ENCODE results near the gene CFI. TPM values are rescaled to one million over a fixed set of nuclear protein-coding genes. Genes with fewer than 3 reads are reported as not detected.
A peak's percentile ranks its signal among the peaks of the same experiment; 100 is the strongest.

Gene CFI
- total RNA-seq (2014; rRNA removed; shearing (Covaris generic)) (0.22 TPM in 1 of 2 replicates, not detected in the other), polyA plus RNA-seq (2016; fragmentation: Nextera tagmentation; extraction: Ambion mirVana) (0.18 TPM in 1 of 2 replicates, not detected in the other)

GRCh38 chr4:109801895-109802319, at the start of gene CFI:
Gene CFI (minus strand): TSS chr4:109801999. CDS start chr4:109801971, 28 bp downstream.
- 52 to 54% methylated on average over 2 of the region's 2 CpGs for WGBS, 2 experiments (ENCODE audit: low coverage in 1 of 2, low lambda C conversion rate in 2 of 2, missing lambda C conversion rate in 2 of 2)
- peaks cover 6% of the 10 kb centered on the region; the same call in 1 of the 2 replicates for H3K4me1 ChIP-seq (ENCODE audit: insufficient read depth)
- DNase-seq: peak; percentile 65
- no peaks in the 10 kb centered on the region for H3F3A ChIP-seq (ENCODE audit: insufficient read depth)
- H3K4me3 ChIP-seq: no peak within 1 kb of the TSS
- H2AFZ ChIP-seq: peak within 1 kb of the TSS; percentile 6
- H3K79me2 ChIP-seq (ENCODE audit: insufficient read depth): no peaks in the 10 kb centered on the region
- no peaks in the 10 kb centered on the region for H3K9me3 ChIP-seq (ENCODE audit: low read depth)
- H3K9me2 ChIP-seq (ENCODE audit: insufficient read depth): no peaks in the 10 kb centered on the region
- H4K20me1 ChIP-seq (ENCODE audit: insufficient read depth): no peaks in the 10 kb centered on the region
- in situ Hi-C loops (cut with MboI): loop anchor here (25.0 kb wide), 1 partner anchor 965 kb away; no protein-coding TSS in a partner anchor
- TF ChIP-seq EZH2phosphoT487 (IDR thresholded peaks at IDR 0.05; ENCODE audit: insufficient read depth, low read depth): no peak
- TF ChIP-seq EZH2 (IDR thresholded peaks at IDR 0.05; ENCODE audit: insufficient read depth, poor library complexity, severe bottlenecking): no peak
- no peak within 1 kb of the TSS for H3K27ac ChIP-seq
- no peak within 1 kb of the TSS for H3K4me2 ChIP-seq (ENCODE audit: unreplicated experiment)
- no peaks in the 10 kb centered on the region for H3K36me3 ChIP-seq (ENCODE audit: low read depth)
- H3K27me3 ChIP-seq (replicated peaks; ENCODE audit: insufficient read depth): no peaks in the 10 kb centered on the region
- no peak within 1 kb of the TSS for H3K9ac ChIP-seq

- Histone ChIP-seq H3K4me1 (ENCODE audit: insufficient read depth) (no peaks in the 10 kb centered on the region), H3K36me3 (ENCODE audit: low read depth) (no peaks in the 10 kb centered on the region), H3K9ac (no peak overlapping the region), H3K9me3 (ENCODE audit: low read depth) (no peaks in the 10 kb centered on the region), H4K20me1 (ENCODE audit: insufficient read depth) (no peaks in the 10 kb centered on the region), H3K27me3 (replicated peaks; ENCODE audit: insufficient read depth) (no peaks in the 10 kb centered on the region), H3K79me2 (ENCODE audit: insufficient read depth) (no peaks in the 10 kb centered on the region), H3K4me3 (no peak overlapping the region), H3K9me2 (ENCODE audit: insufficient read depth) (no peaks in the 10 kb centered on the region), H2AFZ (no peak overlapping the region), H3F3A (ENCODE audit: insufficient read depth) (no peaks in the 10 kb centered on the region), H3K27ac (no peak overlapping the region), H3K4me2 (ENCODE audit: unreplicated experiment) (no peak overlapping the region)
- WGBS, 2 experiments (ENCODE audit: low coverage in 1 of 2, low lambda C conversion rate in 2 of 2, missing lambda C conversion rate in 2 of 2): 70 to 76% methylated on average over 5 of the region's 5 CpGs
- DNase-seq: no peak
- TF ChIP-seq EZH2 (IDR thresholded peaks at IDR 0.05; ENCODE audit: insufficient read depth, poor library complexity, severe bottlenecking): no peak
- TF ChIP-seq EZH2phosphoT487 (IDR thresholded peaks at IDR 0.05; ENCODE audit: insufficient read depth, low read depth): no peak
- in situ Hi-C loops (cut with MboI): no loop called here
Observed at GRCh38 chr4:109850601-109851000, 48.8 kb upstream of the CFI start.

GRCh38 chr4:109848501-109848900, 46.7 kb upstream of the CFI start:
- no peak for TF ChIP-seq EZH2 (IDR thresholded peaks at IDR 0.05; ENCODE audit: insufficient read depth, poor library complexity, severe bottlenecking)
- in situ Hi-C loops (cut with MboI): no loop called here
- WGBS, 2 experiments (ENCODE audit: low coverage in 1 of 2, low lambda C conversion rate in 2 of 2, missing lambda C conversion rate in 2 of 2): 51 to 58% methylated on average over 2 of the region's 2 CpGs

GRCh38 chr4:109847896-109848442, 46.2 kb upstream of the CFI start, which contains the start of gene LRIT3:
Gene LRIT3 (plus strand): TSS chr4:109848107. CDS start chr4:109848202, 95 bp downstream.
- in situ Hi-C loops (cut with MboI): no loop called here
- 82 to 83% methylated on average over 5 of the region's 5 CpGs for WGBS, 2 experiments (ENCODE audit: low coverage in 1 of 2, low lambda C conversion rate in 2 of 2, missing lambda C conversion rate in 2 of 2)

More at GRCh38 chr4:109848501-109848900, 46.7 kb upstream of the CFI start:
- Histone ChIP-seq H3K4me2 (ENCODE audit: unreplicated experiment) (no peak overlapping the region), H3K27me3 (replicated peaks; ENCODE audit: insufficient read depth) (no peaks in the 10 kb centered on the region), H3K9ac (no peak overlapping the region), H3K36me3 (ENCODE audit: low read depth) (no peaks in the 10 kb centered on the region), H3K9me3 (ENCODE audit: low read depth) (no peaks in the 10 kb centered on the region), H3K4me1 (ENCODE audit: insufficient read depth) (no peaks in the 10 kb centered on the region), H2AFZ (no peak overlapping the region), H3K9me2 (ENCODE audit: insufficient read depth) (no peaks in the 10 kb centered on the region), H4K20me1 (ENCODE audit: insufficient read depth) (no peaks in the 10 kb centered on the region), H3K27ac (no peak overlapping the region), H3K79me2 (ENCODE audit: insufficient read depth) (no peaks in the 10 kb centered on the region), H3F3A (ENCODE audit: insufficient read depth) (no peaks in the 10 kb centered on the region), H3K4me3 (no peak overlapping the region)
- no peak for DNase-seq

More at GRCh38 chr4:109847896-109848442, 46.2 kb upstream of the CFI start, which contains the start of gene LRIT3:
- no peak within 1 kb of the TSS for H3K27ac ChIP-seq
- no peak within 1 kb of the TSS for H3K9ac ChIP-seq
- no peaks in the 10 kb centered on the region for H3K9me2 ChIP-seq (ENCODE audit: insufficient read depth)
- H3K4me1 ChIP-seq (ENCODE audit: insufficient read depth): no peaks in the 10 kb centered on the region
- H3K4me2 ChIP-seq (ENCODE audit: unreplicated experiment): no peak within 1 kb of the TSS
- H3K36me3 ChIP-seq (ENCODE audit: low read depth): no peaks in the 10 kb centered on the region
- no peaks in the 10 kb centered on the region for H3K9me3 ChIP-seq (ENCODE audit: low read depth)
- H3F3A ChIP-seq (ENCODE audit: insufficient read depth): no peaks in the 10 kb centered on the region
- H3K4me3 ChIP-seq: no peak within 1 kb of the TSS
- H3K79me2 ChIP-seq (ENCODE audit: insufficient read depth): no peaks in the 10 kb centered on the region
- no peak within 1 kb of the TSS for H2AFZ ChIP-seq
- DNase-seq: no peak
- TF ChIP-seq EZH2 (IDR thresholded peaks at IDR 0.05; ENCODE audit: insufficient read depth, poor library complexity, severe bottlenecking) (no peak), EZH2phosphoT487 (IDR thresholded peaks at IDR 0.05; ENCODE audit: insufficient read depth, low read depth) (no peak)
- no peaks in the 10 kb centered on the region for H4K20me1 ChIP-seq (ENCODE audit: insufficient read depth)
- H3K27me3 ChIP-seq (replicated peaks; ENCODE audit: insufficient read depth): no peaks in the 10 kb centered on the region
